Measurements from ENCODE around the gene C14orf180. TPM values are rescaled to one million over a fixed set of nuclear protein-coding genes. Genes with fewer than 3 reads are reported as not detected.

The C14orf180 gene
- total RNA-seq, 1 experiment from 2014 or later: not detected

- Histone ChIP-seq H3K9me2 (replicated peaks; ENCODE audit: low read length) (no peaks in the 10 kb centered on the region), H3K9me3 (ENCODE audit: low read length) (no peaks in the 10 kb centered on the region), H3K27ac (ENCODE audit: low read length) (no peak overlapping the region), H3K4me3 (ENCODE audit: low read length) (no peak overlapping the region), H3K36me3 (ENCODE audit: low read depth, low read length) (no peaks in the 10 kb centered on the region), H3F3A (ENCODE audit: low read length, unreplicated experiment) (no peaks in the 10 kb centered on the region), H3K9ac (ENCODE audit: low read length) (no peak overlapping the region), H3K79me2 (ENCODE audit: low read length) (no peaks in the 10 kb centered on the region), H2AFZ (ENCODE audit: low read length) (no peak overlapping the region), H3K27me3 (ENCODE audit: low read length) (peaks cover 34% of the 10 kb centered on the region), H3K4me2 (ENCODE audit: low read length) (no peak overlapping the region), H3K4me1 (ENCODE audit: insufficient read depth, low read length) (no peaks in the 10 kb centered on the region), H4K20me1 (ENCODE audit: low read length) (no peaks in the 10 kb centered on the region)
- ATAC-seq: no peak
- intact Hi-C loops (cut with micrococcal nuclease): no loop called here
- TF ChIP-seq EZH2 (IDR thresholded peaks at IDR 0.05; ENCODE audit: low read length, unreplicated experiment): no peak
- TF ChIP-seq CTCF (conservative IDR thresholded peaks at IDR 0.05; ENCODE audit: low read depth, low read length): no peak
- no peak for TF ChIP-seq EZH2phosphoT487 (IDR thresholded peaks at IDR 0.05; ENCODE audit: borderline replicate concordance, low read length)
- no TSS peak for BruUV-seq (replicated peaks)
- CTCF ChIA-PET: no interaction called here
- no peak for DNase-seq
- POLR2A ChIA-PET (ENCODE audit: unreplicated experiment): no interaction called here
Measured at GRCh38 chr14:104600805-104601204, 21.2 kb downstream of the C14orf180 start.

- Histone ChIP-seq H2AFZ (ENCODE audit: low read length) (no peak overlapping the region), H3K4me2 (ENCODE audit: low read length) (no peak overlapping the region), H3K36me3 (ENCODE audit: low read depth, low read length) (no peaks in the 10 kb centered on the region), H3K27me3 (ENCODE audit: low read length) (peaks cover 42% of the 10 kb centered on the region), H3K79me2 (ENCODE audit: low read length) (no peaks in the 10 kb centered on the region), H4K20me1 (ENCODE audit: low read length) (no peaks in the 10 kb centered on the region), H3K9me2 (replicated peaks; ENCODE audit: low read length) (no peaks in the 10 kb centered on the region), H3K9me3 (ENCODE audit: low read length) (no peaks in the 10 kb centered on the region), H3K4me3 (ENCODE audit: low read length) (no peak overlapping the region), H3K4me1 (ENCODE audit: insufficient read depth, low read length) (no peaks in the 10 kb centered on the region), H3F3A (ENCODE audit: low read length, unreplicated experiment) (no peaks in the 10 kb centered on the region), H3K9ac (ENCODE audit: low read length) (no peak overlapping the region), H3K27ac (ENCODE audit: low read length) (no peak overlapping the region)
- ChIA-PET CTCF (no interaction called here), POLR2A (ENCODE audit: unreplicated experiment) (no interaction called here)
- no peak for TF ChIP-seq EZH2 (IDR thresholded peaks at IDR 0.05; ENCODE audit: low read length, unreplicated experiment)
- no peak for TF ChIP-seq CTCF (conservative IDR thresholded peaks at IDR 0.05; ENCODE audit: low read depth, low read length)
- TF ChIP-seq EZH2phosphoT487 (IDR thresholded peaks at IDR 0.05; ENCODE audit: borderline replicate concordance, low read length): no peak
- DNase-seq (no peak), ATAC-seq (no peak)
- intact Hi-C loops (cut with micrococcal nuclease): no loop called here
- BruUV-seq (replicated peaks): no TSS peak
Measured at GRCh38 chr14:104601786-104602185, 22.2 kb downstream of the C14orf180 start.

GRCh38 chr14:104602315-104602932, 22.9 kb downstream of the C14orf180 start:
- DNase-seq (no peak), ATAC-seq (no peak)
- TF ChIP-seq EZH2phosphoT487 (IDR thresholded peaks at IDR 0.05; ENCODE audit: borderline replicate concordance, low read length) (no peak), CTCF (conservative IDR thresholded peaks at IDR 0.05; ENCODE audit: low read depth, low read length) (no peak), EZH2 (IDR thresholded peaks at IDR 0.05; ENCODE audit: low read length, unreplicated experiment) (no peak)
- Histone ChIP-seq H4K20me1 (ENCODE audit: low read length) (no peaks in the 10 kb centered on the region), H3K4me2 (ENCODE audit: low read length) (no peak overlapping the region), H3K27ac (ENCODE audit: low read length) (no peak overlapping the region), H3K4me1 (ENCODE audit: insufficient read depth, low read length) (no peaks in the 10 kb centered on the region), H3K9ac (ENCODE audit: low read length) (no peak overlapping the region), H3K79me2 (ENCODE audit: low read length) (no peaks in the 10 kb centered on the region), H3K27me3 (ENCODE audit: low read length) (peaks cover 47% of the 10 kb centered on the region), H3K9me2 (replicated peaks; ENCODE audit: low read length) (no peaks in the 10 kb centered on the region), H3K36me3 (ENCODE audit: low read depth, low read length) (no peaks in the 10 kb centered on the region), H3K4me3 (ENCODE audit: low read length) (no peak overlapping the region), H3K9me3 (ENCODE audit: low read length) (no peaks in the 10 kb centered on the region), H3F3A (ENCODE audit: low read length, unreplicated experiment) (no peaks in the 10 kb centered on the region), H2AFZ (ENCODE audit: low read length) (no peak overlapping the region)
- BruUV-seq (replicated peaks): no TSS peak
- CTCF ChIA-PET: no interaction called here
- intact Hi-C loops (cut with micrococcal nuclease): no loop called here
- POLR2A ChIA-PET (ENCODE audit: unreplicated experiment): no interaction called here
